ENCODE data around the gene AADACL2.

Gene AADACL2

GRCh38 chr3:151804267-151804666 is 70.5 kb downstream of the AADACL2 start:
- DNase-seq (ENCODE audit: low spot score): no peak

GRCh38 chr3:151806838-151807237 is 73.1 kb downstream of the AADACL2 start:
- DNase-seq (ENCODE audit: low spot score): no peak
